GM18868 (cell line): ENCODE measurements around the gene IGLL5.

ENCODE experiments used
- ATAC-seq: cut with Tn5 transposase; IDR thresholded peaks from one replicate; pipeline ENCODE4 v1.9.1; 2021; ENCODE audit warnings: mild to moderate bottlenecking, moderate library complexity; ENCODE audit not compliant: unreplicated experiment

Gene IGLL5

GRCh38 chr22:22858559-22858937, 29.1 kb upstream of the IGLL5 start:
- ATAC-seq, result no peak

GRCh38 chr22:22863001-22863400, 24.6 kb upstream of the IGLL5 start:
- ATAC-seq, result no peak

- ATAC-seq, result peak; percentile 72
Observed at GRCh38 chr22:22865311-22866072, 22.1 kb upstream of the IGLL5 start.

GRCh38 chr22:22866381-22867111, 21.1 kb upstream of the IGLL5 start:
- no peak for ATAC-seq

GRCh38 chr22:22867996-22868715, 19.5 kb upstream of the IGLL5 start:
- no peak for ATAC-seq

GRCh38 chr22:22870577-22871404, 16.8 kb upstream of the IGLL5 start:
- ATAC-seq, result no peak

- no peak for ATAC-seq
Observed at GRCh38 chr22:22871536-22872278, 15.9 kb upstream of the IGLL5 start.

- ATAC-seq, result no peak
Observed at GRCh38 chr22:22872722-22873708, 14.6 kb upstream of the IGLL5 start.

GRCh38 chr22:22877523-22878210, 9.9 kb upstream of the IGLL5 start:
- no peak for ATAC-seq

GRCh38 chr22:22878211-22878570, 9.4 kb upstream of the IGLL5 start:
- no peak for ATAC-seq

GRCh38 chr22:22878801-22879674, 8.6 kb upstream of the IGLL5 start:
- ATAC-seq, result no peak

GRCh38 chr22:22879675-22880155, 7.9 kb upstream of the IGLL5 start:
- ATAC-seq, result no peak

GRCh38 chr22:22880645-22881044, 7.0 kb upstream of the IGLL5 start:
- no peak for ATAC-seq

GRCh38 chr22:22881116-22882000, 6.3 kb upstream of the IGLL5 start:
- no peak for ATAC-seq

- no peak for ATAC-seq
Observed at GRCh38 chr22:22882033-22882717, 5.4 kb upstream of the IGLL5 start.
